Keratinocyte (primary cell): Measurements from ENCODE around the gene PNKP. TPM values are rescaled to one million over a fixed set of nuclear protein-coding genes. Genes with fewer than 3 reads are reported as not detected.

ENCODE experiments used
- DNase-seq: peaks from one replicate; pipeline ENCODE4 v3.0.0-alpha.2; 2011; ENCODE audit warnings: low read depth, missing footprints, low spot score
- FAIRE-seq: peaks from 2 replicates; lab custom pipeline; 2011; peaks lifted over from hg19 to GRCh38; lab: Jason Lieb, UNC
- H2AFZ ChIP-seq: 2 replicates; pipeline ENCODE4 v1.6.0; 2012; ENCODE audit warnings: low read length, control low read depth, inconsistent platforms; ENCODE audit not compliant: control insufficient read depth
- H3K27ac ChIP-seq: 2 replicates; pipeline ENCODE4 v1.5.1; 2011; ENCODE audit warnings: low read length; ENCODE audit not compliant: control insufficient read depth, insufficient read depth
- H3K27me3 ChIP-seq: 3 replicates; pipeline ENCODE4 v1.6.0; 2011; ENCODE audit warnings: low read length; ENCODE audit not compliant: control insufficient read depth, insufficient read depth; ENCODE audit errors: extremely low read depth
- H3K36me3 ChIP-seq, 2 experiments: 2 replicates in 1 of 2; 3 replicates in 1 of 2; pipeline ENCODE4 v1.5.1; 2011; ENCODE audit warnings: low read length in 2 of 2, mild to moderate bottlenecking in 1 of 2; ENCODE audit not compliant: control insufficient read depth in 2 of 2, insufficient read depth in 2 of 2; ENCODE audit errors: extremely low read depth in 1 of 2
- H3K4me1 ChIP-seq: 3 replicates; pipeline ENCODE4 v1.5.1; 2011; ENCODE audit warnings: low read length; ENCODE audit not compliant: control insufficient read depth, insufficient read depth; ENCODE audit errors: extremely low read depth
- H3K4me2 ChIP-seq: 3 replicates; pipeline ENCODE4 v1.6.0; 2011; ENCODE audit warnings: low read depth, low read length; ENCODE audit not compliant: control insufficient read depth, insufficient read depth; ENCODE audit errors: extremely low read depth
- H3K4me3 ChIP-seq, 3 experiments: fragments of 200-600 bp in 1 of 3; sonication (generic) in 1 of 3; 2 replicates in 2 of 3; 3 replicates in 1 of 3; pipeline ENCODE4 v1.5.1; 2011 to 2016; ENCODE audit warnings: low read length in 3 of 3, mild to moderate bottlenecking in 3 of 3, control low read depth in 2 of 3, inconsistent platforms in 1 of 3, low read depth in 1 of 3, mixed read lengths in 1 of 3, mixed run types in 1 of 3, moderate library complexity in 1 of 3; ENCODE audit not compliant: control insufficient read depth in 2 of 3, insufficient read depth in 2 of 3; ENCODE audit errors: extremely low read depth in 1 of 3
- H3K79me2 ChIP-seq: 2 replicates; pipeline ENCODE4 v1.6.0; 2012; ENCODE audit warnings: low read length; ENCODE audit not compliant: control insufficient read depth, insufficient read depth
- H3K9ac ChIP-seq: 3 replicates; pipeline ENCODE4 v1.6.0; 2011; ENCODE audit warnings: low read length; ENCODE audit not compliant: control insufficient read depth, insufficient read depth; ENCODE audit errors: extremely low read depth
- H3K9me1 ChIP-seq: 3 replicates; pipeline ENCODE4 v1.6.0; 2011; ENCODE audit warnings: low read length; ENCODE audit not compliant: control insufficient read depth, insufficient read depth; ENCODE audit errors: extremely low read depth
- H3K9me3 ChIP-seq: 2 replicates; pipeline ENCODE4 v1.5.1; 2012; ENCODE audit warnings: low read depth, low read length; ENCODE audit not compliant: control insufficient read depth
- H4K20me1 ChIP-seq: 3 replicates; pipeline ENCODE4 v1.6.0; 2011; ENCODE audit warnings: low read length; ENCODE audit not compliant: control insufficient read depth, insufficient read depth; ENCODE audit errors: extremely low read depth
- EZH2 ChIP-seq: IDR thresholded peaks from one replicate; pipeline ENCODE4 v1.6.1; 2012; ENCODE audit warnings: inconsistent platforms, mild to moderate bottlenecking, low read length, moderate library complexity
- dilution Hi-C: fragments of 300-500 bp; cut with MboI; formaldehyde crosslinking; loops from one replicate; pipeline ENCODE4 v1.7.0; 2020; ENCODE audit warnings: low sequenced_read_pairs; ENCODE audit not compliant: extremely low pct_ligation_motif_present
- polyA plus RNA-seq, 5 experiments: library from polyadenylated mRNA; depleted of rRNA in 3 of 5; stranded (reverse) in 3 of 5; stranded (forward) in 1 of 5; unstranded in 1 of 5; fragments of >200 nt; gene quantifications; 1 replicate in 1 of 5; 2 replicates in 3 of 5; 3 replicates in 1 of 5; pipeline versions ENCODE4 v1.2.1 to v1.2.3, GENCODE V29; 2011 to 2012; ENCODE audit warnings: missing spikeins in 2 of 5, low read depth in 1 of 5, low replicate concordance in 1 of 5
- TF ChIP-seq, protein P1 (sequence below), 3 experiments: IDR thresholded peaks in 1 of 3; conservative IDR thresholded peaks in 1 of 3; optimal IDR thresholded peaks in 1 of 3; 2 replicates in 2 of 3; 3 replicates in 1 of 3; pipeline versions ENCODE3 to v1.5.1; 2011; ENCODE audit warnings: low read length in 3 of 3, mild to moderate bottlenecking in 3 of 3, moderate library complexity in 2 of 3, control low read depth in 1 of 3, inconsistent platforms in 1 of 3; ENCODE audit not compliant: insufficient read depth in 2 of 3; ENCODE audit errors: extremely low read depth in 1 of 3

The PNKP gene
- polyA plus RNA-seq, 1 donor (not counting 4 experiments of a cell fraction or from before 2014, with no cell fraction given) = 19.3 TPM

DNA sequence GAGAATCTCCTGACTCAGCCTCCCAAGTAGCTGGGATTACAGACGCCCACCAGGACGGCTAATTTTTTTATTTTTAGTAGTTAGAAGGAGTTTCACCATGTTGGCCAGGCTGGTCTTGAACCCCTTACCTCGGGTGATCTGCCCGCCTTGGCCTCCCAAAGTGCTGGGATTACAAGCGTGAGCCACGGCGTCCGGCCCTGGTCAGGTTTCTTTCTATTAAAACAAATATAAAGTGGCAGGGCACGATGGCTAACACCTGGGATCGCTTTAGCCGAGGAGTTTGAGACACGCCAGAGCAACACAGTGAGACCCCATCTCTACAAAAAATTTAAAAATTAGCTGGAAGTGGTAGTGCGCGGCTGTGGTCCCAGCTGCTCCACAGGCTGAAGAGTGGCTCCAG lies 50.8 kb downstream of the PNKP start:
- no peak for FAIRE-seq
- no peak overlapping the region for H2AFZ ChIP-seq

DNA sequence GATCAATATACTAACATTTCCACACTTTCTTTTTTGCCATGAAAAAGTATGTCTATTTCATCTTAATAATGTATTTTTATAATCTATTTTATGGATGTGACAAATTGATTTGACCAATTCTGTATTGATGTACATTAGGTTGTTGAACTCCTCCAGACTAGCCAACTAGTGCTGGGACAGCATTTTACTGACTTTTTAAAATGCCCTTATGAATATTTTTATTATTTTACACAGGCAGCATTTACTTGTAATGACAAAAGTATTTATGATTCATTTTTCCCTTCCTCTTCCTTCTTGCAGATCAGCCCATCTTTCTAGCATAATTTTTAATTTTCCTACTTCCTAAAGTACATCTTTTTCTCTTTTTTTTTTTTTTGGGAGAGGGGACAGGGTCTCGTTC lies 53.4 kb downstream of the PNKP start:
- peak overlapping the region in 2 of 3 experiments; percentile 97 for H3K4me3 ChIP-seq

More for the DNA sequence above, 50.8 kb downstream of the PNKP start:
- H3K9me3 ChIP-seq = no peaks in the 10 kb centered on the region
- H3K27ac ChIP-seq = peak overlapping the region; percentile 71
- DNase-seq = no peak
- peaks cover 25% of the 10 kb centered on the region for H3K79me2 ChIP-seq
- H3K4me2 ChIP-seq = peak overlapping the region; percentile 80
- no peaks in the 10 kb centered on the region for H3K27me3 ChIP-seq
- peaks cover 23% of the 10 kb centered on the region for H3K4me1 ChIP-seq
- H3K36me3 ChIP-seq = peaks cover 0 to 5% of the 10 kb centered on the region in 2 experiments
- TF ChIP-seq EZH2 = no peak
- TF ChIP-seq, protein P1, sequence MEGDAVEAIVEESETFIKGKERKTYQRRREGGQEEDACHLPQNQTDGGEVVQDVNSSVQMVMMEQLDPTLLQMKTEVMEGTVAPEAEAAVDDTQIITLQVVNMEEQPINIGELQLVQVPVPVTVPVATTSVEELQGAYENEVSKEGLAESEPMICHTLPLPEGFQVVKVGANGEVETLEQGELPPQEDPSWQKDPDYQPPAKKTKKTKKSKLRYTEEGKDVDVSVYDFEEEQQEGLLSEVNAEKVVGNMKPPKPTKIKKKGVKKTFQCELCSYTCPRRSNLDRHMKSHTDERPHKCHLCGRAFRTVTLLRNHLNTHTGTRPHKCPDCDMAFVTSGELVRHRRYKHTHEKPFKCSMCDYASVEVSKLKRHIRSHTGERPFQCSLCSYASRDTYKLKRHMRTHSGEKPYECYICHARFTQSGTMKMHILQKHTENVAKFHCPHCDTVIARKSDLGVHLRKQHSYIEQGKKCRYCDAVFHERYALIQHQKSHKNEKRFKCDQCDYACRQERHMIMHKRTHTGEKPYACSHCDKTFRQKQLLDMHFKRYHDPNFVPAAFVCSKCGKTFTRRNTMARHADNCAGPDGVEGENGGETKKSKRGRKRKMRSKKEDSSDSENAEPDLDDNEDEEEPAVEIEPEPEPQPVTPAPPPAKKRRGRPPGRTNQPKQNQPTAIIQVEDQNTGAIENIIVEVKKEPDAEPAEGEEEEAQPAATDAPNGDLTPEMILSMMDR (optimal IDR thresholded peaks at IDR 0.05 in 1 of 3, IDR thresholded peaks at IDR 0.05 in 1 of 3, conservative IDR thresholded peaks at IDR 0.05 in 1 of 3; ENCODE audit: extremely low read depth in 1 of 3, insufficient read depth in 2 of 3, low read length in 3 of 3) = no peak
- no peaks in the 10 kb centered on the region for H4K20me1 ChIP-seq
- dilution Hi-C loops = no loop called here
- H3K4me3 ChIP-seq = no peak overlapping the region
- peak overlapping the region; percentile 97 for H3K9ac ChIP-seq
- H3K9me1 ChIP-seq = no peaks in the 10 kb centered on the region

More for the DNA sequence above, 53.4 kb downstream of the PNKP start:
- Histone ChIP-seq H3K9me3 (no peaks in the 10 kb centered on the region), H2AFZ (peak overlapping the region; percentile 98), H4K20me1 (no peaks in the 10 kb centered on the region), H3K27me3 (no peaks in the 10 kb centered on the region), H3K4me2 (peak overlapping the region; percentile 95), H3K79me2 (peaks cover 9% of the 10 kb centered on the region), H3K9me1 (no peaks in the 10 kb centered on the region), H3K36me3 (no peaks in the 10 kb centered on the region), H3K4me1 (peaks cover 27% of the 10 kb centered on the region), H3K27ac (peak overlapping the region; percentile 96), H3K9ac (peak overlapping the region; percentile 87)
- dilution Hi-C loops = no loop called here
- FAIRE-seq (no peak), DNase-seq (no peak)
- TF ChIP-seq, protein P1 (optimal IDR thresholded peaks at IDR 0.05 in 1 of 3, IDR thresholded peaks at IDR 0.05 in 1 of 3, conservative IDR thresholded peaks at IDR 0.05 in 1 of 3; ENCODE audit: extremely low read depth in 1 of 3, insufficient read depth in 2 of 3, low read length in 3 of 3) = no peak
- no peak for TF ChIP-seq EZH2
